ENCODE results near the gene CRABP2. TPM values are rescaled to one million over a fixed set of nuclear protein-coding genes. Genes with fewer than 3 reads are reported as not detected.

Gene CRABP2
- total RNA-seq, 1 donor from 2014 or later = 0.55 TPM

- Mint-ChIP-seq H3K27ac (no peak overlapping the region), H3K4me3 (no peak overlapping the region), H3K27me3 (peaks cover 50% of the 10 kb centered on the region), H3K9me3 (no peaks in the 10 kb centered on the region), H3K4me1 (peaks cover 18% of the 10 kb centered on the region), H3K36me3 (ENCODE audit: low read depth) (no peaks in the 10 kb centered on the region)
- DNase-seq = no peak
- POLR2A ChIA-PET = interaction anchor here (1.0 to 1.8 kb wide), 4 partner anchors 14 to 170 kb away, joined by 3 to 9 read pairs (median 4); partner anchors contain the start of genes HDGF and NTRK1
- no peak for ATAC-seq (ENCODE audit: low read depth)
- CTCF ChIA-PET = interaction anchor here (0.6 to 6.9 kb wide), 41 partner anchors 9 to 467 kb away, joined by 3 to 182 read pairs (median 4); partner anchors contain the start of genes CRABP2, HDGF, ISG20L2 and METTL25B
- no peak for TF ChIP-seq CTCF (IDR thresholded peaks at IDR 0.05)
- intact Hi-C loops (cut with micrococcal nuclease) = loop anchor here (1.0 to 2.0 kb wide), 6 partner anchors 16 to 237 kb away; partner anchors contain the start of gene NTRK1
These were observed 15.3 kb downstream of the CRABP2 start for GRCh38 chr1:156689953-156690674.

DNA sequence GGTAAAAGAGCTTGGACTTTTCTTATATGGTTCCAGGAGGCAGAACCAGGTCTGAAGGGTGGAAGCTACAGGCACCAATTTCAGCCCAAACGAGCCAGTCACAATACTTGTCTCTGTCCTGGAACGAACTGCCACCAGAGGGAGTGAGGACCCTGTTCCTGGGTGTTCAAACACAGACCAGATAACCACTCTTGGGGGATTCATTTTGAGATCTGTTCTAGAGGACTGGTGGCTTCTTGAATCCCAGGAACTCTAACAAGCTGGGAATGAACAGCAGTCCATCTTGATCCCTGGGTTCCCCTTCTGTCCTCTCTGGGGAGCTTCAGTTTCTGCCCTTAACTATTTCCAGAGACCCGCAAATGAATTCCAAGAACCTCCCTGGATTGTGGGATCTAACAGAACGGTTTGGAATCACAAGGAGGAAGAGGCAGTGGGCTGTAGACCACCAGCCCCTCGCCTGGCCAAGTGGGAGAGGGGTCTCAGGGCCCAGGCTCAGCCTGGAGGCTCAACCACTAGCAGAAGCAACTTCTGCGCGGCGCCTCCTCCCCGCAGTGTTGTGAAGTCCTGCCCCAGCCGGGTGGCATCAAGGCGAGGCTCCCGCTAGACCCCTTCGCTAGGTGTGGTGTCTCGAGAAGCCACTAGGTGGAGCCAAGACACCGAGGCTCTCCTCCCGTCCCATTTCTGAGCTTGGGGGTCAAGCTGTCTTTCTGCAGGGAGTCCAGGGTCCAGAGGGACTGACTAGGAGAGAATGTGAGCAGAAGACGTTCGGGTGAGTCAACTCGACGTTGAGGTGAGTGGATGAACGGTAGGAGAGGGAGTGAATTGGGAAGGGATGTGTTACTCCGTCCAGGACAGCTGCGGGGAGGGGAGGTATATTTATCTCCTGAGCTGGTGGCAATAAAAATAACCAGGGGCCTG, 16.1 kb downstream of the CRABP2 start:
- peaks cover 22% of the 10 kb centered on the region for H3K4me1 Mint-ChIP-seq
- H3K27me3 Mint-ChIP-seq = peaks cover 51% of the 10 kb centered on the region
- ChIA-PET CTCF (interaction anchor here (0.6 to 6.9 kb wide), 40 partner anchors 9 to 467 kb away, joined by 3 to 182 read pairs (median 4); partner anchors contain the start of genes CRABP2, HDGF, ISG20L2 and METTL25B), POLR2A (interaction anchor here (0.6 to 1.8 kb wide), 5 partner anchors 13 to 185 kb away, joined by 3 to 9 read pairs (median 3); partner anchors contain the start of genes HDGF and NTRK1)
- no peaks in the 10 kb centered on the region for H3K36me3 Mint-ChIP-seq (ENCODE audit: low read depth)
- H3K9me3 Mint-ChIP-seq = no peaks in the 10 kb centered on the region
- ATAC-seq (ENCODE audit: low read depth) (peak; percentile 98), DNase-seq (peak; percentile 55)
- intact Hi-C loops (cut with micrococcal nuclease) = loop anchor here (1.0 to 2.0 kb wide), 6 partner anchors 17 to 238 kb away; partner anchors contain the start of gene NTRK1
- TF ChIP-seq CTCF (IDR thresholded peaks at IDR 0.05) = peak; percentile 86
- no peak overlapping the region for H3K4me3 Mint-ChIP-seq
- H3K27ac Mint-ChIP-seq = no peak overlapping the region

DNA sequence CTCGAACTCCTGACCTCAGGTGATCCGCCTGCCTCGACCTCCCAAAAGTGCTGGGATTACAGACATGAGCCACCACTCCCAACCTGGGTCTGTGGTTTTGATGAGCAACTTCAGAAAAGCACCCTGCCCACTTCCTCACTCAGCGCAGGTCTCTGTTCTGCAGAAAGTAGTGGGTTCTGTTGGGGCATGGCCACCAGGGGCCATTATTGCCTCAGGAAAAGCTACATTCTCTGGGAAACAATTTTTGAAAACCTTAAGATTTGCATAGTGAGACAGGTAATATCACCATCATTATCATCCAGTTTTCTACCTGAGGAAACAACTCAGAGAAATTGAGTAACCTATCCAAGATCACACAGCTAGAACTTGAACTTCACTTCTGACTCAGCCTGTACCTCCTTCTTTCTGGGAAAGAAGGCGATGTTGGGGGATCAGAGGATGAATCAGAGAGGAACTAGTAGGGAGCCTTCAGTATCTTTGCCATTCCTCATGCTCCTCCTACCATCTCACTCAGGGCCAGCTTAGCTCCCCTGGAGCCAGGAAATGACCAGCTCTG, 21.1 kb downstream of the CRABP2 start:
- ChIA-PET CTCF (interaction anchor here (0.8 to 2.6 kb wide), 4 partner anchors 9 to 205 kb away, joined by 3 to 15 read pairs (median 6); no protein-coding TSS in a partner anchor), POLR2A (interaction anchor here (1.0 kb wide), 1 partner anchor 23 kb away, joined by 3 read pairs; no protein-coding TSS in a partner anchor)
- Mint-ChIP-seq H3K9me3 (no peaks in the 10 kb centered on the region), H3K4me3 (no peak overlapping the region), H3K36me3 (ENCODE audit: low read depth) (no peaks in the 10 kb centered on the region), H3K4me1 (peaks cover 29% of the 10 kb centered on the region), H3K27ac (no peak overlapping the region), H3K27me3 (peaks cover 46% of the 10 kb centered on the region)
- intact Hi-C loops (cut with micrococcal nuclease) = no loop called here
- ATAC-seq (ENCODE audit: low read depth) = peak; percentile 42
- no peak for TF ChIP-seq CTCF (IDR thresholded peaks at IDR 0.05)
- no peak for DNase-seq

GRCh38 chr1:156682166-156682890, 23.1 kb downstream of the CRABP2 start:
- Mint-ChIP-seq H3K36me3 (ENCODE audit: low read depth) (no peaks in the 10 kb centered on the region), H3K27ac (no peak overlapping the region), H3K9me3 (no peaks in the 10 kb centered on the region), H3K4me3 (no peak overlapping the region), H3K4me1 (peaks cover 40% of the 10 kb centered on the region), H3K27me3 (peaks cover 59% of the 10 kb centered on the region)
- intact Hi-C loops (cut with micrococcal nuclease) = no loop called here
- peak; percentile 45 for ATAC-seq (ENCODE audit: low read depth)
- no peak for DNase-seq
- POLR2A ChIA-PET = interaction anchor here (0.9 kb wide), 1 partner anchor 46 kb away, joined by 4 read pairs; the partner anchor contains the start of gene METTL25B
- CTCF ChIA-PET = interaction anchor here (0.6 to 8.2 kb wide), 5 partner anchors 21 to 208 kb away, joined by 3 to 63 read pairs (median 5); no protein-coding TSS in a partner anchor
- no peak for TF ChIP-seq CTCF (IDR thresholded peaks at IDR 0.05)

Measured in activated B cell treated with CpG ODN at 0.5 μM for 24 hours (primary cell).